Fibroblast of skin of left biceps (primary cell): ENCODE results near the gene IQCK.
A peak's percentile ranks its signal among the peaks of the same experiment; 100 is the strongest.

Experiments
- DNase-seq, 2 experiments: peaks; one replicate each; pipeline ENCODE4 v3.0.0-alpha.2; 2013; ENCODE audit warnings: low read depth in 2 of 2

IQCK gene

DNA sequence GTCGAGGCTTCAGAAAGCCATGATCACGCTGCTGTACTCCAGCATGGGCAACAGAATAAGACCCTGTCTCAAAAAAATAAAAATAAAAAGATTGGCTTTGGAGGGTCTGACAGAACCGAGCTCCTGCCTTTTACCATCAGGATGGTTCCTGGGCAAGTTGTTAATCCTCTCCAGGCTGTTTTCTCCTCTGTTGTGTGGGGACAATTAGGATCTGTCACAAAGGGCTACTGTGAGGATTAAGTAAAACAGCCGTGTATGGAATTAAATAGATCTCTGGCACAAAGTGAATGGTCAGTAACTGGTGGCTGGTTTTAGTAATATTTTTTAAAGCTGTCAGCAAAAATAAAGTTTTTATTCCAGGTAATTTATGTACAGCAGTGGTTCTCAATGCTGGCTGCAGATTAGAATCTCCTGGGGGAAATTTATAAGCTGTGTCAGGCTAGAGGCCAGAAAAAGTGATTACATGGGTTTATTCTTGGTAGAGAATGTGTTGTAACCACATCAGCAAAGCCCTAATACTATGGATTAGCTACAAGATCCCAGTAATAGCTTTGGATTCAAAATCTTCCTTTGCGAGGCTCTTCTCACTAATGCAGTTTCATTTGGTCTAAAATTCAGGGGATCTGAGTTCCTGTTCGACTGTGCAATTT lies 119.4 kb downstream of the IQCK start:
- DNase-seq = no peak

DNA sequence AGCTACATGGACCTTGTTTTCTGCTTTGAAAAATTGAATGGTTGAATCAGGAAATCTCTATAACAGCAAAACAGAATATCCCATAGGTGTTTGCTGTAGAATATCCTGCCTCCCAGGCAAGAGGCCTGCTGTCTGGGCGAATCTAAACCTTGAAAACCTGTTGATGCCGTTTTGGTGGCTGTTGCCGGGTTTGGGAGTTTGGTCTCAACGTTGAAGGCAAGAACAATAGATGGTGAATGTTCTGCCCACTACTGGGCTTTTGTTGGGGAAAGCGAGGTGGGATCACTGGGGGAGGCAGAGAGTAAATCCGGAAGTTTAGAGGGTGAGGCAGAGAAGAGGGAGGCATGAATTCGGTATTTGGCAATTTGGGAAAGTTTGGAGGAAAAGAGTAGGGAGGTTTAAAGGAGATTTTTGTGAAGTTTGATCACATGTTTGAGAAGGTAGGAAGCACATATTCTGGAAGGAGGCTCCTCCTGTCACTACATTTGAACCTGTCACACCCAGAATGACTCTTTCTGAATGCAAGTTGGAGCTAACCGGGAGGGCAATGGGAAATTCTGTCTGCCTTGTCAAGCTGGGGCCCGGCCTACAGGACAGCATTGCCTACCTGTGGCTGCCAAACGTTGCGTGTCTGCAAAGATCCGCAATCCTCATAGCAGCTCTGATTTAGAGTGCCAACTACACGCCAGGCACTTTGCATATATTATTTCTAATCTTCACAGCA lies 120.1 kb downstream of the IQCK start:
- DNase-seq = no peak

DNA sequence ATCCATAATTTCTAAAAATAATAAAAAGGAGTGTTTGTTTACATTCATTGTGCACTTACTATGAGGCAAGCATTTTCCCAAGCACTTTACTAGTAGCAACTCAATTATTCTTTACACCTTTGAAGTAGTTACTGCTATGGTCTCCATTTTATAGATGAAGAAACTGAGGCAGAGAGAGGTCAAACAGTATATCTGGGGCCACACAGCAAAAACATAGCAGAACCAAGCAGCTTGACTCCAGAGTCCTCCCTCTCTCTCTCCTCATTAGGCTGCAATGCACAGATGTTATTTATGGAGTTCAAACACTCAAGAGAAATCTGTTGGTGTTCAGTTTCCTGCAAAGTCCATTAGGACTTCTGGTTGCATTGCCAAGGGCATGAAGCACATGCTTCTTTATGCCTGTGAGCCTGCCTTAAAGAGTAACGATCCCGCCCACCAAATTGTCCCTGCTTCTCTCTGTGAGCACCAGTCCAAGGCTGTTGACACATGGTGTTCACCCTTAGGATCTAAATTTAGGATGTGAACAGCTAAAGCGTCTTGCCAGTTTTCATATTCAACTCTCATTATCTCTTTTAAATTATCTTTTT lies 122.5 kb downstream of the IQCK start:
- no peak for DNase-seq

DNA sequence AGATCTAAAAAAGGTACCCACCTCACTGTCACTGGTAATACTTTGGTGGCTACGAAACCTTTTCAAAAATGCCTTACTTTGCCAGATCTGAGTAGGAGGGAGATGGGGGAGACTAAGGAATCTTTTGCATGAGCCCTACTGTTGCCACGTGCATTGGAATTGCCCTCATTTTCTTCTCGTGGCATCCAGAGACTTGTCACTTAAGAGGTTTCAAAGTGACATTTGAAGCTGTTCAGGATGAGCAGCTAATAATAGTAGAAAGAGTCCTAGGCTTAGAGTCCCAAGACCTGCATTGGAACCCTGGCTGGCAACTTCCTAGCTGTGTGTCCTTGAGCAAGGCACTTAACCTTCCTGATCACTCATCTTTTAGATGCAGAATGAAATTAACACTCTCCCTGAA lies 123.1 kb downstream of the IQCK start:
- no peak for DNase-seq

DNA sequence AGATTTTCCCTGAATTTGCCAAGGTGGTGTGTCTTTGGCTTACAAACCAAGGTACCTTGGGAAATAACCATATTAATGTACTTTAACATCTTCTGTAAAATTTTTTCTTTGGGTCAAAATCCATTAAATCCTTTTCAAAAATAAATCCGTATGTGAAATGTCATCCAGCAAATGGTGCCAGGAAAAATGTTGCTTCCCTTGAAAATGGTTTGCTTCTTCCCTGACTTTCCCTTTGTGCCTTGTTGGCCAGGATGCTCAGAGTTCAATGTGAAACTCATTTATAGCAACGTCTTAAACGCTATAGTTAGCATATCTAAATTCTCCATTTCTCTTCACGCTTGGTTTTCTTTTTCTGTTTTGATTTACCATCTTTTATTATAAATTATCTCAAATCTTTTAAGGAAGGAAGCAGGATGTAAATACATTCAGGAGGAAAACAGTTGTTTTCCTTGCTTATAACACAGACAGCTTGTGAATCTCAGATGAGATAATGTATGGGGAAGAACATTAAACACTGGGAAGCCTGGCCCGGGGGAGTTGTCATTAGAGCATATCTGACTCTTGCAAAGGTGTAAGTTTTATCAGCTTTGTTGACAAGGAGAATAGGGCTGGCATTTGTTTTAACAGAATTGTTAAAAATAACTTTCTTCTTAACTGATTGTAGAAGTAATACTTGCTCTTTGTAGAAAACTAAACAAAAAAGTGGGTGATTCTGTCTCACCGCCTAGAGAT lies 124.5 kb downstream of the IQCK start:
- no peak for DNase-seq

DNA sequence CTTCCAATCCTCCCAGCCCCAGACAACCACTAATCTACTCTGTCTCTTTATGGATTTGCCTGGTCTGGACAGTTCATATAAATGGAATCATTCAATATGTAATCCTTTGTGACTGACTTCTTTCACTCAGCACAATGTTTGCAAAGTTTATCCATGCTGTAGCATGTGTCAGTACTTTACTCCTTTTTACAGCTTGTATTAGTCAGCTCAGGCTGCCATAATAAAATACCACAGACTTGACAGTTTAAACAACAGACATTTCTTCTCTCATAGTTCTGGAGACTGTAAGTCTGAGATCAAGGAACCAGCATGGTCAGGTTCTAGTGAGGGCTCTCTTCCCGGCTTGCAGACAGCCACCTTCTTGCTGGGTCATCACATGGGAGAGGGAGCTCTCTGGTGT lies 125.3 kb downstream of the IQCK start:
- no peak for DNase-seq

DNA sequence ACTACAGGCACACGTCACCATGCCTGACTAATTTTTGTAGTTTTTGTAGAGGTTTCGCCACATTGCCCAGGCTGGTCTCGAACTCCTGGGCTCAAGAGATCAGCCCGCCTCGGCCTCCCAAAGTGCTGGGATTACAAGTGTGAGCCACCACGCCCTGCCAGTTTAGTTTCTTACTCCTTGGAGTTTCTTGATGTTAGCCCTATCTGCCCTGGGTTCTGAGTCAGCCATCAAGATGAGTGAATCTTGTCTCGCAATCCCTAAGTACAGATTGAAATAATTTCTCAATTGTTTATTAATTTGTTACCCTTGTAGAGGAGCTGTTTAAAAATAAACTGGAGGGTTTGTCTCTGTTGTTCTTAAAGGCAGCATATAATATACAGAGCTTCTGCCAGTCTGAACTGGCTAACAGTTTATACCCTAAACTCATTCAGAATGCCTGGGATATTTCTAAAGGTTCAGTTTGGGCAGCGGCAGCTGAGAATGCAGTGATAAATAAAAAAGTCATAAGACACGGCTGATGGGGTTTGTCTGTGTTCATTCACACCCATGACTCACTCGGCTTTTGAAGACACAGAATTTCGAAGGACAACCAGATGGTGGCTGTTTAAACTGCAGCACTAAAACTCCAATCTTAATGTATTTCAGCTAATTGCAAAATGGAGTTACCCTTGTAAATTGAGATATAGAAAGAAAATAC lies 127.0 kb downstream of the IQCK start:
- DNase-seq = peak; percentile 31 to 33

DNA sequence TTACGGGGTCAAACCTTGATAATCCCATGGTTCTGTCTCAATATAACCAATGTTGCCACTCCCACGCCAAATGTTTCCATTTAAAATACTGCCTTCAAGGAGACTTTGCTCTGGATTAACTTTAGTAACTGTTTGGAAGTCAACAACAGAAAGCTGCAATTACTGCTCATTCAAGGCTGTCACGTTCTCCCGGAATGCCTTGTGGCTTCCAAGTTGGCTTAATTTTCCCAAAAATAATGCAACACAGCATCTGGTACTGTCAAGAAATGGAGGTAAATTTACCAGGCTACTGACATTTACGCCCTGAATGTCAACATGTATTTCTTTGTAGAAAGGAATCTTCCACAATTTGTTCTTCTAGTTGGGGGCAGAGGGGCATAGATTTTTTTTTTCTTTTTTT lies 128.4 kb downstream of the IQCK start:
- DNase-seq = no peak

DNA sequence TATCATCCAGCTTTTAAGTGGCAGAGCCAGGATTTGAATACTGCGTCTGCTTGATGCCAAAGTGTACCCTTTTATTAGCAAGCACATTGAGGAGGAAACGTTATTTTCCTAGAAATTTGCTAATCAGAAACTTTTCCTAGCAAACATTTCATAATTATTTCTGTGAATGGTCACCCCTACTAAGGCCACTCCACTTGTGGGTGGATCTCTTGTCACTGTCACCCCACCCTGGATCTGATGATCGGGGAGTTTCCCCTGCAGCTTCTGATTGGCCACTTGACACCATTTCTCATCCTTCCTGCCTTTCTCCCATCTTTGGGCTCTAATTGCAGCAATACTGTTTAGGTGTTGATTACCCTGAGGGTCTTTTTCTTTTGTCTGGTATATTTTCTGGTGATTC lies 130.7 kb downstream of the IQCK start:
- no peak for DNase-seq

DNA sequence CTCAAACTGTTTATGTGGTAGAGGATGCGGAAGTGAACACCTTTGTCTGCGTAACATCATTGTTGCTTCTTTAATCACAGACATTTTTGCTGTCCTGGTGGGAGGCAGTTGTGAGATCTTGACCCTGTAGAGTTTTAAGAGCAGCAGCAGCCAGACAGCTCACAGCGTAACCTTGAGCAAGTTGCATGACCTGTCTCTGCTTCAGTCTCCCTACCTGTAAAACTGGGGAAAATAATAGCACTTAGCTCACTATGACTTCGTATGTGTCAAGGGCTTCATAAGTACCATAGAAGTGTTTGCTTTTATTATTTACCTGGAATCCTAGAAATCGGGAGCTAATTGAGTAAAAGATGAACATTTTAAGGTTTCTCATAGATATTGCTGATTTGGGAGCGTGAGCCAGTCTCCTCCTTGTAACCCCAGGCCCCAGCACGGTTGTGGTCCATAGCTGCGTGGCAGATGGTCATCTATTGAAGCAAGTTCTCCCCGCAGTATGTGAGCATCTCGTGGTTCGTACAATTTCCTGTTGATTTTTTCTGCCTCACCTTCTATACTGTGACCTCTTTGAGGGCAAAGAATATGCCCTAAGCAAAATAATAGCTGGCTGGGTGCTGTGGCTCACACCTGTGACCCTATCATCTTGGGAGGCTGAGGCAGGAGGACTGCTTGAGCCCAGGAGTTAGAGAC lies 132.2 kb downstream of the IQCK start:
- DNase-seq = no peak

DNA sequence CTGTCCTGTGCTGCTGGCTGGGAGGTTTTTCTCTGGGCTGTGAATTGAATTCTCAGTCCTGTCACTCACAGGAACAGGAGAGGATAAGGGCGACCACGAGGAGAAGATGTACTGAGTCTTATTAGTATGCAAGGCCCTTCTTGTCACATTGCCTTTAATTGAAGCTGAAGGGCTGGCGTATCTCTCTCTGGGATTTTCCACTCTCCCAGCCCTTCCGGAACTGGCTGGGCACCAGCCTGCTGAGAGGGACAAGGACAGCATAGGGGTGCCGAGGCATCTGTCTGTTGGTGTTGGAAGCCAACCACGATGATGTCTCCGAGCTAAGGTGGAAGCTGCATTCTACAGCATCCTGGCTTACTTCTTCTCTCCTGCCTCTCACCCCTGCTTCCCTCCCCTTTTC lies 133.4 kb downstream of the IQCK start:
- no peak for DNase-seq

DNA sequence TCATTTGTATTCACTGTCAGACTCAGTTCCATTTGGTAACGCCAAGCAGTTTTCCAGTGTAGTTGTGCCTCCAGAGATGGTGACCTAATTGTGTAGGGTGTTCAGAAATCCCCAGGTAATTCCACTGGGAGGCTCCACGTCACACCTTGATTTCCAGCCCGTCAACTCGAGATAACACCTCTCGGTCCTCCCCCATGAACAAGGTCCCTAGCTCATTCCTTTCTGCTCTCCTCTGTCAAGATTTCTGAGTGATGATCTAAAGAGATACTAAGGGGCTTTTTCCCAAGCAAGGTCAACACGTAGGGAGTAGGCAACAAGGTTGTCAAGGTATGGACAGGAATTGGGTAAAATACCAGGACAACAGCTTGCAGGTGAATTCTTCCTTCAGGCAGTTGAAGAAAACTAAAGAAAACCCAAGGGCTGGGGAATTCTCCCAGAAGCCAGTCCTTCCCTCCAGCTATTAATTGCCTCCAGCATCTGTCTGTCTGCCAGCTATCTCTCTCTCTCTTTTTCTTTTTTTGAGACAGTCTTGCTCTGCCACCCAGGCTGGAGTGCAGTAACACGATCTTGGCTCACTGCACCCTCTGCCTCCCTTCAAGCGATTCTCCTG lies 135.2 kb downstream of the IQCK start:
- DNase-seq = no peak

DNA sequence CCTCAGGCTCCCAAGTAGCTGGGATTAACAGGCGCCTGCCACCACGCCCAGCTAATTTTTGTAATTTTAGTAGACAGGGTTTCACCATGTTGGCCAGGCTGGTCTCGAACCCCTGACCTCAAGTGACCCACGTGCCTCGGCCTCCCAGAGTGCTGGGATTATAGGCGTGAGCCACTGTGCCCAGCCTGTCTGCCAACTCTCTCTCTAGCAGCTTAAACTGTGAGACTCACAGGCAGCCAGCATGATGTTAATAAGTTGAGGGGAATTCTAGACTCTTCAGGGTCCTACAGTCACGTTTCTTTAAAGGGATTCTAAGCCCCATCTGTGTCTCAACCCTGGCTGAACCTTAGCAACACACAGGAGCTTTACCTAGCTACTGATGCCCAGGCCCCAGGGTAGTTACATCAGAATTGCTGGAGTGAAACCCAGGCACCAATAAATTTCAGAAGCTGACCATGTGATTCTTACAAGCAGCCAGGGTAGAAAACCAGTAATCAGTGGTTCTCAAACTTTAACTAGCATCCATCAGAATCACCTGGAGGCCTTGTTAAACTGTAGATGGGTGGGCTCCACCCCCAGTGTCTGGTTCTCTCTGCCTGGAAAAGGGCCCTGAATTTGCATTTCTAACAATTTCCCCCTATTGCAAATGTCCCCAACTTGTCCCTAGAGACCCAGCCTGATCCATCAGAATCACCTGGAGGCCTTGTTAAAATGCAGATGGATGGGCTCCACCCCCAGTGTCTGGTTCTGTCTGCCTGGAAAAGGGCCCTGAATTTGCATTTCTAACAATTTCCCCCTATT lies 135.9 kb downstream of the IQCK start:
- no peak for DNase-seq

DNA sequence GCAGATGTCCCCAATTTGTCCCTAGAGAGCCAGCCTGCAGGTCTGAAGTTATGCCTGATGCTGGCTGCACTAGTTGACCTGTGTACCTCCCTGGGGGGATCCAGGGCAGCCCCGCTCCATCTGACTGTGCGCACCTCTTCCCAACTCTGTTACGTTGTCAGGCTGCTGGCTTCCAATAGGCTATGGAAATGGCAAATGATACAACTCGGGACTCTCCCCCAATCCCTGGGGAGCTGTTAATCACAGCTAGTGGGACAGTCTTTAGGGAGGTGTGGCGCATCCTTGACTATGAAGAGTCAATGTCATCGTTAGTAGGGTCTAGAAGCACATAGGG lies 136.4 kb downstream of the IQCK start:
- no peak for DNase-seq

DNA sequence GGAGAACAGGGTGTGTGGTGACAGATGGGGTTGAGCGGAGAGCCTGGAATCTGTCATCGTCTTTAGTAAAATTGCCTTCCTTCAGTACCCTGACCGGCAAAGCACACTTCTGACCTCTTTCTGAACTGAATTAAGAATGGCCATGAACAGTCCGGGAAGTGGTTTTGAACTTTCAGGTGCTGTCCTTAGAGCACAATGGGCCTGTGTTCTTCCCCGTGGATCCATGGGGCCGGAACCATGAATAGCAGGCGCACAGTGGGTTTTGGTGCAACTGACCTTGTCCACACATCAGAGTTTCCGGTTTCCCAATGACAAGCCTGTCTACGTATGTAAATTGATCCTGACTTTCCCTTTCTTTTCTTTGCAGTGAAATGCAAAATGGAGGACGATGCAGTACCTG lies 138.0 kb downstream of the IQCK start:
- no peak for DNase-seq

DNA sequence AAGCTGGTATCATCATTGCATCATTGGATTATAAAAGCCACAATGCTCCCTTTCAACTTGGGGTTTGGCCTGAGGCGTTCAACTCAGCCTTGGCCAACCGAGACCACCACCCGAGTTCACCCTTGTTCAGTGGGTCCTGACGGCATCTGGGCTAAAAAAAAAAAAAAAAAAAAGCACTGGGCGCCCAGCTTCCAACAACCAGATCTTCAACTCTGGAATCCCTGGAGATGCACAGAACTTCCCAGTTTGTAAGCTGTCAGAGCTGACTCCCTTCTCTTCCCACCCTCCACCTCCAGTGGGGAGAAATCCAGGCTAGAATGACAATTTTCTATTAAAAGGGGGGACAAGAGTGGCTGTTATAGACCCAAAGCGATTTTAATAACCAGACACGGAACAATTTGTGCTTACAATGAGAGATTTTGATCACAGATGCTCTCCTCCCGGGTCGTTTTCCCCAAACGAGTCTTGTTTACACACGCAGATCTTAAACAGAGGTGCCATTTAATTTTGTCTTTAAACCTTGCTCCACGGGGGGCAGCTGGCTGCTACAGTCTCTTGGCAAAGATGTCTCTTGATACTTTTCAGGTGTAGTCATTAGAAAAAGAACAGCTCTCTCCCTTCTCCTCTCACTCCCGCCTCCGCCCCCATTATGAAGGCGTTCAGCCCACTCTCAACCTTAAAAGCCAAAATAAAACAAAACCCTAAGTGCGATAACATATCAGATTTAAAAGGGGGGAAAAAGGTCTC lies 139.7 kb downstream of the IQCK start:
- no peak for DNase-seq

DNA sequence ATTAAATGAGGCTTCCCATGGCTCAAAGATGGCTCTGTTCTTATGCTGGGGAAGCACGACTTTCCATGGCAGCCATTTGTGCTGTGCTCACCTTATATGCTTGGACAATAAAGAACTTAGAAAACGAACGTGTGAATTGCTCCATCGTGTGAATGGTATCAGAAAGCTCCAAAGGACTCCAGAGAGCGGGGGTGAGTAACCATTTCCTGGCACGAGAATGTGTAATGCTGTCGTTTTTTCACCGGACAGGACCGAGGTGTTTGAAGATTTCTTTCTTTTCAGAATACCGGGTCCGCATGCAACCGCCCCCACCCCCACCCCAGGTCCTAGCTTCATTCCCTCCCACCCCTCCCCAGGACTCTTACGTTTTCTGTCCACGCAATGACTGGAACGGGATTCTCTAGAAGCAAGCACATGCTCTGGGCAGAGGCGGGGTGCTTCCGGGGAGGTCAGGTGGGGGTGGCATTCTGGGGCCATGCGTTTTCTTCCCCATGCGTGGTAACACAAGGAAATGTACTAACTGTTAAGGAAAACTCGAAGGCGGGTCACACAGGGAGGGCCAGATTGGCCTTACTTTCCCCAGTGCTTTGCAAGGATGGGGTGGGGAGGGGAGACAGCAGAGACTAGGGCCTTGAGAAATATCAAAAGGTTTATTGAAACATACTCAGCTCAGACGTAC lies 140.4 kb downstream of the IQCK start:
- DNase-seq = no peak

DNA sequence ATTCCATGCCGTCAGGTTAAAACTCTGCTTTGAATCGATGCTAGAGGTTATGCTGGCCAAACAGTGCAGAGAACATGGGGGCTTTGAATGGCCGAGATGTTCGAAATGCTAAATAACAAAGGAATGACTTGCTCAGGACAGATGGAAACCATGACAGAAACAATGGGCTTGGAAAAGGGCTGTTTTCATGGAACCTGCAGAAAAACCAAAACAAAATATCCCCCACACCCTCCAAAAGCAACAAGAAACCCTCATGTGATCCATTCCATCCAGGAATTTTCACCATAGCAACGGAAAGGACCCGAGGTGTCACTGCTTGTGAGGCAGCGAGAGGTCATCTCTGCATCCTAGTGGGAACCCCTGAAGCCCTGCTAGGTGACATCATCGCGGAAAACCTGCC lies 141.1 kb downstream of the IQCK start:
- no peak for DNase-seq

DNA sequence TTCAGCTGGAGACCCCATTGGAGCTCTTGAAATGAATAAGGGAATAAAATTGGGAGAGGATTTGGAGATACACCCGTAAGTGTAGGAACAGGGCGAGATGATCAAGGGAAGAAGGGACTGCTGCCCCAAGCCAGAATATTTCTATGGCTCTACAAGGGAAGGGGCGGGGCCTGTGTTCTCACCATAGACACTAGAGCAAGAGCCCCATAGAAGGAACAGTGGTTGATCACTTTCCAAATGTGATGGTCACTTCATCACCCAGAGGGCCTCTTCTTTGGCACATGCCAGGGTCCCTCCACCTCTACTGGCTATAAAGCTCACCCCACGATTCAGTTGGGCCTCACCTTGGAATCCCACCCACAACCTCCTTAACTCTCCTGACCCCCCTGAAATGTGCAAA lies 141.5 kb downstream of the IQCK start:
- no peak for DNase-seq
